ENCODE measurements around the gene EFCAB11. TPM values are rescaled to one million over a fixed set of nuclear protein-coding genes. Genes with fewer than 3 reads are reported as not detected.
"Not testable (repeated sequence)": the region's sequence is repeated elsewhere in the genome, so short reads cannot be mapped to it uniquely, and the experiment has no call there.

Gene EFCAB11
- total RNA-seq, 1 donor from 2014 or later, result 20.8 TPM

DNA sequence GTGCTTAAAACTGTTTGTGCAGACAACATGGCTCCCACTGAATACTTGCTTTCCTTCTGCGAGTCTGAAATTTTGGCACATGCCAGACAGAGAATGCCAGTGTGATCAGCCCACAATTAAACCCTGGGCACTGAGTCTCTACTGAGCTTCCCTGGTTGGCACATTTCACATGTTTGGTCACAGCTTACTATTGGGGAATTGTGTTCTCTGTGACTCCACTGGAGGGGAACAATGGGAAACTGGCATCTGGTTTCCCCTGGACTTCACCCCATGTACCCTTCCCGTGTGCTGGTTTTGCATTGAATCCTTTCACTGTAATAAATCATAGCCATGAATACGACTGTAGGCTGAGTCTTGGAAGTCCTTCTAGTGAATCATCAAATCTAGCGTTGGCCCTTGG lies 64.9 kb downstream of the EFCAB11 start:
- no peak overlapping the region for H3K4me3 Mint-ChIP-seq (ENCODE audit: low read depth)
- DNase-seq (ENCODE audit: low spot score, unreplicated experiment), result no peak
- H3K4me1 Mint-ChIP-seq (ENCODE audit: low read depth), result no peaks in the 10 kb centered on the region
- no peaks in the 10 kb centered on the region for H3K27me3 Mint-ChIP-seq
- peaks cover 2% of the 10 kb centered on the region for H3K36me3 Mint-ChIP-seq (ENCODE audit: insufficient read depth)
- TF ChIP-seq CTCF (IDR thresholded peaks at IDR 0.05; ENCODE audit: unreplicated experiment), result no peak
- no peak overlapping the region for H3K27ac Mint-ChIP-seq
- no peaks in the 10 kb centered on the region for H3K9me3 Mint-ChIP-seq (ENCODE audit: low read depth)

- Mint-ChIP-seq H3K4me3 (ENCODE audit: low read depth) (no peak overlapping the region), H3K9me3 (ENCODE audit: low read depth) (no peaks in the 10 kb centered on the region), H3K4me1 (ENCODE audit: low read depth) (no peaks in the 10 kb centered on the region), H3K27ac (no peak overlapping the region), H3K36me3 (ENCODE audit: insufficient read depth) (no peaks in the 10 kb centered on the region), H3K27me3 (no peaks in the 10 kb centered on the region)
- no peak for DNase-seq (ENCODE audit: low spot score, unreplicated experiment)
- TF ChIP-seq CTCF (IDR thresholded peaks at IDR 0.05; ENCODE audit: unreplicated experiment), result no peak
Measured at GRCh38 chr14:89884761-89885160, 69.8 kb downstream of the EFCAB11 start.

DNA sequence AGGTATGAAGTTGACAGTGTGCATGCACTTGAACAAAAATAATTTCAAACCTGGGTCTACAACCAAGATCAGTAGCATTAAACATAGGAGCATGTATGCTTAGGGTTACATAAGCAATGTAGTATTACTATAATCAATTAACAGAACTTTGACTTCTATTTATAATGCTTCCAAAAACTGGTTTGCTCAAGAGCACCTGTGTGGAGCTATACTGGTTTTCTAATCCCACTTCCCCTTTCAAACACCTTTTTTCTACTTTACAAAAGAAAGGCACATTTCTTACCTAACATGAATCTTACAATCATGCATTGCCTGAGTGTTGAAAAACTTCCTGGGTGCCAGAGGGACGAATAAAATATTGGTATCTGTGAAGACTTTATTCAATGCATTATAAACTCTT lies 72.7 kb downstream of the EFCAB11 start:
- H3K27ac Mint-ChIP-seq, result no peak overlapping the region
- no peaks in the 10 kb centered on the region for H3K27me3 Mint-ChIP-seq
- no peak for DNase-seq (ENCODE audit: low spot score, unreplicated experiment)
- H3K4me1 Mint-ChIP-seq (ENCODE audit: low read depth), result no peaks in the 10 kb centered on the region
- no peak overlapping the region for H3K4me3 Mint-ChIP-seq (ENCODE audit: low read depth)
- no peak for TF ChIP-seq CTCF (IDR thresholded peaks at IDR 0.05; ENCODE audit: unreplicated experiment)
- no peaks in the 10 kb centered on the region for H3K9me3 Mint-ChIP-seq (ENCODE audit: low read depth)
- H3K36me3 Mint-ChIP-seq (ENCODE audit: insufficient read depth), result no peaks in the 10 kb centered on the region

DNA sequence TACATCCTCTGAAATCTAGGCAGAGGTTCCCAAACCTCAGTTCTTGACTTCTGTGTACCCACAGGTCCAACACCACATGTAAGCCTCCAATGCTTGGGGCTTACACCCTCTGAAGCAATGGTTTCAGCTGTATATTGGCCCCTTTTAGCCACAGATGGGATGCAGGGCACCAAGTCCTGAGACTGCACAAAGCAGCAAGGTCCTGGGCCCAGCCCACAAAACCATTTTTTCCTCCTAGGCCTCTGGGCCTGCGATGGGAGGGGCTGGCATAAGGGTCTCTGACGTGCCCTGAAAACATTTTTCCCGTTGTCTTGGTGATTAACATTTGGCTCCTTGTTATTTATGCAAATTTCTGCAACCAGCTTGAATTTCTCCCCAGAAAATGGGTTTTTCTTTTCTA lies 80.4 kb downstream of the EFCAB11 start:
- H3K4me1 Mint-ChIP-seq (ENCODE audit: low read depth); H3K27ac Mint-ChIP-seq; H3K4me3 Mint-ChIP-seq (ENCODE audit: low read depth); H3K27me3 Mint-ChIP-seq; DNase-seq (ENCODE audit: low spot score, unreplicated experiment): not testable (repeated sequence)
- peaks cover 22% of the 10 kb centered on the region for H3K36me3 Mint-ChIP-seq (ENCODE audit: insufficient read depth)
- H3K9me3 Mint-ChIP-seq (ENCODE audit: low read depth), result peaks cover 21% of the 10 kb centered on the region

GRCh38 chr14:89870316-89870715 lies 84.2 kb downstream of the EFCAB11 start:
- Mint-ChIP-seq H3K4me3 (ENCODE audit: low read depth) (no peak overlapping the region), H3K36me3 (ENCODE audit: insufficient read depth) (peaks cover 22% of the 10 kb centered on the region), H3K27me3 (no peaks in the 10 kb centered on the region), H3K27ac (no peak overlapping the region), H3K9me3 (ENCODE audit: low read depth) (peaks cover 20% of the 10 kb centered on the region), H3K4me1 (ENCODE audit: low read depth) (no peaks in the 10 kb centered on the region)
- no peak for TF ChIP-seq CTCF (IDR thresholded peaks at IDR 0.05; ENCODE audit: unreplicated experiment)
- DNase-seq (ENCODE audit: low spot score, unreplicated experiment), result no peak

DNA sequence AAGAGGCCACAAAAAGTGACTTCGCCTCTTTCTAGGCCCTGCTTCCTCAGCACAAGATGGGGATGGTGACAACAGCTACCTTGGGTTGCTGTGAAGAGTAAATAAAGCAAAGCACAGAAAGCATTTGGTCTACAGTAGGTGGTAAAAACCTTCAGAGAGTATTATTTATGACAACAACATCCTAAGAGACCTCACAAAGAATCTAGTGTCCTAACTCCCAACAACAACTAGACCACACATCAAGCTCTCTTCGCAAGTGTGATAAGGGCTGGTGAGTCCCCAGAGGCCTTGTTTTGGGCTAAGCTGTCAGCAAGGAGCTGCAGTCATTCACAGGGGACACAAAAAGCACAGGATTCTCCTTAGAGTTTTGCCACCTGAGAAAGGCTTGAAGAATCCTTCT lies 84.9 kb downstream of the EFCAB11 start:
- Mint-ChIP-seq H3K27me3 (no peaks in the 10 kb centered on the region), H3K36me3 (ENCODE audit: insufficient read depth) (peaks cover 18% of the 10 kb centered on the region), H3K9me3 (ENCODE audit: low read depth) (peaks cover 14% of the 10 kb centered on the region), H3K4me1 (ENCODE audit: low read depth) (no peaks in the 10 kb centered on the region), H3K4me3 (ENCODE audit: low read depth) (no peak overlapping the region), H3K27ac (no peak overlapping the region)
- no peak for DNase-seq (ENCODE audit: low spot score, unreplicated experiment)
- no peak for TF ChIP-seq CTCF (IDR thresholded peaks at IDR 0.05; ENCODE audit: unreplicated experiment)
